Stimulated activated CD8-positive, alpha-beta memory T cell treated with anti-CD3 and anti-CD28 coated beads, Interleukin-4, amount 100 ng/mL, for 48 hours (primary cell): ENCODE measurements around the gene F2.
"Not testable (repeated sequence)": the region's sequence is repeated elsewhere in the genome, so short reads cannot be mapped to it uniquely, and the experiment has no call there.

Source experiments
- DNase-seq: peaks from one replicate; pipeline ENCODE4 v3.0.0-alpha.2; 2020

The F2 gene

GRCh38 chr11:46719048-46719542 lies at the start of gene F2:
TSS of gene F2 (plus strand) at chr11:46719213. CDS start at chr11:46719236, 23 bp downstream.
- DNase-seq: no peak

- DNase-seq: no peak
These were observed 49.3 kb upstream of the F2 start for GRCh38 chr11:46669711-46670139.

- DNase-seq: not testable (repeated sequence)
These were observed 48.5 kb upstream of the F2 start for GRCh38 chr11:46670521-46670920.

GRCh38 chr11:46671958-46672315 lies 47.1 kb upstream of the F2 start:
- no peak for DNase-seq

GRCh38 chr11:46672381-46672839 lies 46.6 kb upstream of the F2 start:
- no peak for DNase-seq

GRCh38 chr11:46673713-46674462 lies 45.1 kb upstream of the F2 start:
- DNase-seq: no peak

GRCh38 chr11:46674463-46675287 lies 44.3 kb upstream of the F2 start:
- DNase-seq: no peak

GRCh38 chr11:46675288-46675851 lies 43.6 kb upstream of the F2 start:
- DNase-seq: no peak

- no peak for DNase-seq
These were observed 43.1 kb upstream of the F2 start for GRCh38 chr11:46675949-46676348.

- no peak for DNase-seq
These were observed 42.4 kb upstream of the F2 start for GRCh38 chr11:46676436-46677158.

GRCh38 chr11:46677169-46677568 lies 41.8 kb upstream of the F2 start:
- DNase-seq: no peak

- DNase-seq: no peak
These were observed 40.8 kb upstream of the F2 start for GRCh38 chr11:46677991-46678740.

- DNase-seq: no peak
These were observed 40.3 kb upstream of the F2 start for GRCh38 chr11:46678741-46679130.

GRCh38 chr11:46679241-46680163 lies 39.5 kb upstream of the F2 start:
- DNase-seq: no peak

GRCh38 chr11:46680164-46680760 lies 38.8 kb upstream of the F2 start:
- DNase-seq: no peak

GRCh38 chr11:46680815-46681214 lies 38.2 kb upstream of the F2 start:
- no peak for DNase-seq

- DNase-seq: no peak
These were observed 37.2 kb upstream of the F2 start for GRCh38 chr11:46681814-46682213.

GRCh38 chr11:46682773-46683752 lies 36.0 kb upstream of the F2 start:
- DNase-seq: no peak

- DNase-seq: no peak
These were observed 34.6 kb upstream of the F2 start for GRCh38 chr11:46684367-46684766.
